ENCODE measurements around the gene AFDN. TPM values are rescaled to one million over a fixed set of nuclear protein-coding genes. Genes with fewer than 3 reads are reported as not detected.
A peak's percentile ranks its signal among the peaks of the same experiment; 100 is the strongest.

AFDN gene
- total RNA-seq, 1 experiment from 2014 or later: 47.6 TPM

GRCh38 chr6:167838207-167838748 lies 11.6 kb downstream of the AFDN start:
- DNase-seq (ENCODE audit: low read depth): no peak

DNA sequence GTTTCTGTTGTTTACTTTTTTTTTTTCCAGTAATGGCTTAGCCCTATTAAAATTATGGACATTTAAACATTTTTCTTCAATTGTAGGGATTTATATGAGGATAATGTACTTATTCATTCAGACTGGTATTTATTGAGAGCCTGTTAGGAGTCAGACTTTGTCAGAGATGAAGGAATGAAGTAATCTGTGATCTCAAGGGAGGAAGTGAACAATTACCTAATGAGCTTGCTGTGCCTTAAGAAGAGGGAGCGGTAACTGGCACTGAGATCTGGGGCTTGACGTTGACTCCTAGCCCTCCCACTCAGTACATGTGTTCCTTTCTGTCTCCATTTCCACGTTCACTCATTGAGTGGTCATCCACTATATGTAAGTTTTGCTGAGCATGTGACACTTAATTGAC lies 12.6 kb downstream of the AFDN start:
- DNase-seq (ENCODE audit: low read depth): no peak

GRCh38 chr6:167839755-167840154 lies 13.0 kb downstream of the AFDN start:
- no peak for DNase-seq (ENCODE audit: low read depth)

- no peak for DNase-seq (ENCODE audit: low read depth)
These were observed 13.4 kb downstream of the AFDN start for GRCh38 chr6:167840160-167840525.

GRCh38 chr6:167840526-167841179 lies 13.9 kb downstream of the AFDN start:
- DNase-seq (ENCODE audit: low read depth): no peak

GRCh38 chr6:167841981-167842380 lies 15.3 kb downstream of the AFDN start:
- no peak for DNase-seq (ENCODE audit: low read depth)

DNA sequence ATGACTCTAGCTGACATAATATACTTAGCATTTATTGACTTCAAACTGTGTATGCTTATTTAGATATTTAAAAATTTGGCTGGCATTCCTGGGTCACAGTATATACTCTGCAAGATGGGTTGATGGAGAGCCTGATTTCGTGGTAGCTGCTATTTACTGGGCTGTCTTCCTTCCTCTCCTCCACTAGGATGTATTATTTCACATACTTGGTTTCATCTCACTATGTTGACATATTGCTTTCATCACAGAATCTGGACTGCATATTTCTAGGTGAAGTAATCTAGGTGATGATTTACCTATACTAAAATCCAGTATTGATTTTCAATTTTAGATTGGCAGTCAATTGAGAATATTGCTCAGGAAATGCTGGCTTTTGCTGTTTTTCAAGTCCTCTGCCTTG lies 15.7 kb downstream of the AFDN start:
- no peak for DNase-seq (ENCODE audit: low read depth)

- DNase-seq (ENCODE audit: low read depth): no peak
These were observed 16.3 kb downstream of the AFDN start for GRCh38 chr6:167843023-167843422.

DNA sequence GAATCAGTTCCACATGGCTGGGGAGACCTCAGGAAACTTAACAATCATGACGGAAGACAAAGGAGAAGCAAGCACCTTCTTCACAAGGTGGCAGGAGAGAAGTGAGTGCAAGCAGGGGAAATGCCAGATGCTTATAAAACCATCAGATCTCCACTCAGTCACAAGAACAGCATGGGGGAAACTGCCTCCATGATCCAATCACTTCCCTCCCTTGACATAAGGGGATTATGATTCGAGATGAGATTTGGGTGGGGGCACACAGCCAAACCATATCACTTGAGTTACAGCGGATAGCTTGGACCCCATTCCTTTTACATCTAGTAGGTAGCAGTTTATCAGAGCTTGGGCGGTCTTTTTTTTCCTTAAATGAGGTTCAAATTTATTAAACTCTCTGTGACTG lies 19.1 kb downstream of the AFDN start:
- DNase-seq (ENCODE audit: low read depth): no peak

DNA sequence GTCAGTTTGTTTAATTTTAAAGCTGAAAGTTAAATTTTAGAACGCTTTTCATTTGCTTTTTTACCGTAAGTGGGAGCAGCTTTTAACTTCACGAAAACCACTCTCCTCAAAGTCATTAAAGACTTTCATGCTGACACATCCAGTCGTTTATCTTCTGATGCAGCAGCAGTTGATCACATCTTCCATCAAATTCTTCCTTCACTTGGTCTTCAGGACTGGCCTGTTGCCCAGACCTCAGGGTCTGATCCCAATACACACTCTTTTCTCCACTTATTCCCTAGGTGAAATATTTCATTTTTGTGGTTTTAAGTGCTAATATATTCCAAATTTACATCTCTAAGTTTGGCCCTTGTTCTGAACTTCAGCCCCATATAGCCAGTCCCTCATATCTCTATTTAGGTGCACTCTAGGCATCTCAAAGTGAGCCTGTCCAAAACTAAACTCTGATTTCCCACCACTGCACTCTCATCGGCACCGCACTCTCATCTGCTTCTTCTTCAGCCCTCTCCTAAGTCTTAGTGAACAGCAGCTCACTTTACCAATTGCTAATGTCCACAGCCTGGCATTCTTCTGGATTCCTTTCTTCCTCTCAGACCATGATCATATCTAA lies 20.4 kb downstream of the AFDN start:
- DNase-seq (ENCODE audit: low read depth): no peak

DNA sequence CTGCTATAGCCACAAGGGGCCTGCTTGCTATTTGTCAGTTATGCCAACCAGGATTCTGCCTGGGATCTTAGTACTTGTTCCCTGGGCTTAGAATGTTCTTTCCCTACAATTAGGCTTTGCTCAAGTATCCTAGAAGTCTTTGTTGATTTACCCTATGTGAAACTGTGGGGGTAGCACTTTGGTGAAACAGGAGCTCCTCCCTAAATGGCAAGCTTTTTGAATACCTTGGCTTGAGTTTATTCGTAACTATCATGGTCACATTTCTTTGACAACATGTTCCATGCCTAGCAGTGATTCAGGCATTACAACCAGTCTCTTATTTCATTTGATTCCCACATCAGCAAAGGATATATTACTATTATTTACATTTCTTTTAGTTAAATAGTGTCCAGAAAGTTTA lies 21.2 kb downstream of the AFDN start:
- no peak for DNase-seq (ENCODE audit: low read depth)

GRCh38 chr6:167848783-167849182 lies 22.1 kb downstream of the AFDN start:
- DNase-seq (ENCODE audit: low read depth): no peak

- peak; percentile 70 for DNase-seq (ENCODE audit: low read depth)
These were observed 23.2 kb downstream of the AFDN start for GRCh38 chr6:167849846-167850459.

DNA sequence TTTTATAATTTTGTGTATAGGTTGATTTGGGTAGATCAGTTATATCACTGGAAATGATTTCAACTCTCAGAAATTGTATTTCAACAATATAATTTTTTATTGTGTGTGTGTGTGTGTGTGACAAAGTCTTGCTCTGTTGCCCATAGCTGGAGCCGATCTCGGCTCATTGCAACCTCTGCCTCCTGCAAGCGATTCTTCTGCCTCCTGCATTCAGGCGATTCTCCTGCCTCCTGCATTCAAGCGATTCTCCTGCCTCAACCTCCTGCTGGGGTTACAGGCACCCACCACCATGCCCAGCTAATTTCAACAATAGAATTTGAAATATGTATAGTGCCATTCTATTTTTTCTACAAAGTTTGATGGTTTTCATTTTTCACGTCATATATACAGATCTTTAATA lies 24.1 kb downstream of the AFDN start:
- DNase-seq (ENCODE audit: low read depth): no peak

DNA sequence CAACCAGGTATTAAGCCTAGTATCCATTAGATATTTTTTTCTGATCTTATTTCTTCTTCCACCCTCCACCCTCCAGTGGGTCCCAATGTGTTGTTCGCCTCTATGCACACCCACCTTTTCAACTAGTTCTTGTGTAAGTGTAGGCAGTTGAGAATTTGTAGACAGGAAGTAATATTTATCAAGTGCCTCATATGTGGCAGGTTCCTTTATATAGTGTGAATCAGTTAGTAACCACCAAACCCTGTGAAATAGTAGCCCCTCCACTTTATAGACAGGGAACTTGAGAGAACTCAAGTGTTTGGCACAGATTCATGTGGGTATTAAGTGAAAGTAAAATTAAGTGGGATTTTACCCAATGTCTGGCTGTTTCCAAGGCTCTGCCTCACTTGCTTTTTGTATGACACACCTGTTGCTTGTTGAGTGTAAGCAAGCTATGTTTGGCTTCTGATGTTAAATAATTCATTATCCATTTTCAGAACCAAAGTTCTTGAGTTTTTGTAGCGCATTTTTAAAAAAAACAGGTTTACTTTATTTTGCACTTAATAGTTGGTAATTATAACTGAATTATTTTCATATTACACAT lies 24.8 kb downstream of the AFDN start:
- peak; percentile 36 for DNase-seq (ENCODE audit: low read depth)

- peak; percentile 93 for DNase-seq (ENCODE audit: low read depth)
These were observed 29.2 kb downstream of the AFDN start for GRCh38 chr6:167855825-167856425.

- DNase-seq (ENCODE audit: low read depth): no peak
These were observed 29.8 kb downstream of the AFDN start for GRCh38 chr6:167856474-167856873.

DNA sequence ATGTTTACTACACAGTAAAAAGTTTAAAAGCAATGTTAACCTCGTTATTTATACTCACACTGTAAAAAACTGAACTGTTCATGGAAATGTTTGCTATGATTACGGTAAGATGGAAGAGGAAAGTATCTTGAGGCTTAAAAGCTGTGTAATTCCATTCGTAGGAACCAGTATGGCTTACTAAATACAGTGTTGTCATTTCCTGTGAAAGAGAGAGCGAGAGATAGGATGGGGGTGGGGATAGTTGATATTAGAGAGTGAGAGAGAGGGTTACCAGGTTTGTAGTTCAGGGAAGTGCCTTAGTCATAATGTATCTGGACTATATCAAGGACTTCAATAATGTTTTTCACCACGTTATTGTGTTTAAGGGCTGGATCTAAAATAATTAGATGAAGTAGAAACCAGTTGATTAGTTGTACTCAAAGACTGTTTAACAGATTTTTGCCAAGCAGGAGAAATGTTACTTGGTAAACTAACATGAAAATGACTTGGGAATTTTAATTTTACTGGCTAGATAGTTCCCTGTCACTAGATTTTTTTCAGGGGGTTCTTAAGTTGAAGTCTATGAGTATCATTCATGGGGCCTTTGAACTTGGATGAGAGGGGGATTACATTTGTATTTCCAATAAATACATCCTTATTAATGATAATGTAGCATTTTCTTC lies 30.4 kb downstream of the AFDN start:
- DNase-seq (ENCODE audit: low read depth): peak; percentile 87

- DNase-seq (ENCODE audit: low read depth): no peak
These were observed 31.4 kb downstream of the AFDN start for GRCh38 chr6:167858086-167858591.

DNA sequence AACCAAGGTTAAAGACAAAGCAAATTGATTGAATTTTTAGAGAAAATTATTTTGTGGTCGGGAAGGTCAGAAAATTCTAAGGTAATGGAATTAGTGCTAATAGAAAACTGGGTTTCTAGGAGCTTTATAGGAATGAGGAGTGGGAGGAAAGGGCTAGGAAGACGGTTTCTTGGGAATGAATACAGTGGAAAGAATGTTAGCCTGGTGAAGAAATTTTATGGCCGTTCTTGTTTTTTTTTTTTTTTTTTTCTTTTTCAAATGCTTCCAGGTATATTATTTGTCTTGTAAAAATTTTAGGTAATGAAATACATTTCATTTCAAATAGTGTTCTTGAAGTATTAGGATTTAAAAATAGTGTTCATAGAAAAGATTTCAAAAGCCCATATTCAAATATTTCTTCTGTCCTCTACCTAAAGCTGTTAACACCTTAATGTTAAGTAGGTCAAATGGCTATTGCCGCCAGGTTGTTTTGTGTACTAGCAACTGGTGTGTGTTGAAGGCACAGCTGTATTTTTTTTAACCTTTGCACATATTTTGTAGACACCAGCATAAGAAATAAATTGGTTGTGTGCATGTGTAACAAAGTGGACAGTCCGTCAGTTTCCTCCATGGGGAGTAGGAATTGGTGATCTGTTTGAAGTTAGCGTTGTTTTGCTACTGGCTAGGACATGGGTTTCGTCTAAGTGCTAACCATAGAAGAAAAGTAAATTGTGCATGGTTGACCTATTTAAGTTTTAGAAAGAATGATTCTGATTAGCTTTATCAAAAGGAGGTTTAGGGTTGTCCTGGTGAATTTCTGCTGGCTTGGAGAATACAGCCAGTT lies 32.3 kb downstream of the AFDN start:
- DNase-seq (ENCODE audit: low read depth): no peak

All from HT1080 (cell line).